Peyer's patch (tissue), 4 donors: ENCODE results near the gene OR2AT4. TPM values are rescaled to one million over a fixed set of nuclear protein-coding genes. Genes with fewer than 3 reads are reported as not detected.

Experiments used
- DNase-seq, 3 donors: peaks; one replicate each; pipeline ENCODE4 v3.0.0-alpha.2; 2017 to 2019
- H3K27ac ChIP-seq, 4 donors: fragments of 200-600 bp; sonication (generic); one replicate each; pipeline ENCODE4 v1.5.1; 2016 to 2019
- H3K27me3 ChIP-seq, 2 donors: fragments of 200-600 bp; sonication (generic); one replicate each; pipeline ENCODE4 v1.5.1; 2019
- H3K36me3 ChIP-seq, 3 donors: fragments of 200-600 bp; sonication (generic); one replicate each; pipeline ENCODE4 v1.5.1; 2016 to 2019
- H3K4me1 ChIP-seq, 4 donors: fragments of 200-600 bp; sonication (generic); one replicate each; pipeline ENCODE4 v1.5.1; 2016 to 2019
- H3K4me3 ChIP-seq, 4 donors: fragments of 200-600 bp; sonication (generic); 1 replicate in 3 of 4; 2 replicates in 1 of 4; pipeline ENCODE4 v1.5.1; 2016 to 2019; ENCODE audit warnings: mild to moderate bottlenecking in 1 of 4
- H3K9me3 ChIP-seq, 4 donors: fragments of 200-600 bp; sonication (generic); one replicate each; pipeline ENCODE4 v1.5.1; 2016 to 2019; ENCODE audit warnings: mild to moderate bottlenecking in 1 of 4
- CTCF ChIP-seq, 6 experiments: fragments of 450-650 bp in 4 of 6; fragments of 200-600 bp in 2 of 6; sonication (generic) in 1 of 6; IDR thresholded peaks; one replicate each; pipeline ENCODE4 v1.5.1; 2017 to 2019; ENCODE audit warnings: antibody characterized with exemption in 6 of 6, mild to moderate bottlenecking in 3 of 6, moderate library complexity in 1 of 6
- POLR2A ChIP-seq, 2 donors: fragments of 450-650 bp; IDR thresholded peaks; one replicate each; pipeline ENCODE4 v1.5.1; 2017; ENCODE audit warnings: antibody characterized with exemption in 2 of 2, mild to moderate bottlenecking in 2 of 2, moderate library complexity in 2 of 2
- total RNA-seq, 4 donors: library from RNA; depleted of rRNA; stranded (reverse); fragments of >200 nt; gene quantifications; one replicate each; pipeline ENCODE4 v1.1.0, GENCODE V29; 2016

OR2AT4 gene
- total RNA-seq, 4 donors from 2014 or later, result not detected

DNA sequence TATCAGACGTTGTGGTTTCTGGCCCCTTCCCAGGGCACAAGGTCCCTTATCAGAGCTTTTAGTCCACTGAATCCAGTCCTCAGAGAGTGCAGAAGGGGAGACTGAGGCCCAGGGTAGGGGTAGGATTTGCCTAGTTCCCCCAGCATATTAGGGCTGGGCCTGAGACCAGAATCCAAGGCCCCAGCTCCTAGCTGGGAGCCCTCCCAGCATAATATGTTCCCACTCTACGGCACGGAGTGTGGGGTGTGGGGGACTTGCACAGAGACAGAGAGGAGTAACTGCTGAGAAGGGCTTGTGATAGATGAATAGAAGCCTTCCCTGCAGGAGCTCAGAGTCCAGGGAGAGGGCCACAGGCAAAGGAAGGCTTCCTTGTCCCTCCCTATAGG is 64.1 kb downstream of the OR2AT4 start:
- Histone ChIP-seq H3K27ac (no peak overlapping the region), H3K27me3 (no peaks in the 10 kb centered on the region), H3K9me3 (no peaks in the 10 kb centered on the region), H3K4me1 (no peaks in the 10 kb centered on the region), H3K4me3 (no peak overlapping the region), H3K36me3 (no peaks in the 10 kb centered on the region)
- no peak for DNase-seq
- TF ChIP-seq CTCF (IDR thresholded peaks at IDR 0.05) (no peak), POLR2A (IDR thresholded peaks at IDR 0.05) (no peak)

DNA sequence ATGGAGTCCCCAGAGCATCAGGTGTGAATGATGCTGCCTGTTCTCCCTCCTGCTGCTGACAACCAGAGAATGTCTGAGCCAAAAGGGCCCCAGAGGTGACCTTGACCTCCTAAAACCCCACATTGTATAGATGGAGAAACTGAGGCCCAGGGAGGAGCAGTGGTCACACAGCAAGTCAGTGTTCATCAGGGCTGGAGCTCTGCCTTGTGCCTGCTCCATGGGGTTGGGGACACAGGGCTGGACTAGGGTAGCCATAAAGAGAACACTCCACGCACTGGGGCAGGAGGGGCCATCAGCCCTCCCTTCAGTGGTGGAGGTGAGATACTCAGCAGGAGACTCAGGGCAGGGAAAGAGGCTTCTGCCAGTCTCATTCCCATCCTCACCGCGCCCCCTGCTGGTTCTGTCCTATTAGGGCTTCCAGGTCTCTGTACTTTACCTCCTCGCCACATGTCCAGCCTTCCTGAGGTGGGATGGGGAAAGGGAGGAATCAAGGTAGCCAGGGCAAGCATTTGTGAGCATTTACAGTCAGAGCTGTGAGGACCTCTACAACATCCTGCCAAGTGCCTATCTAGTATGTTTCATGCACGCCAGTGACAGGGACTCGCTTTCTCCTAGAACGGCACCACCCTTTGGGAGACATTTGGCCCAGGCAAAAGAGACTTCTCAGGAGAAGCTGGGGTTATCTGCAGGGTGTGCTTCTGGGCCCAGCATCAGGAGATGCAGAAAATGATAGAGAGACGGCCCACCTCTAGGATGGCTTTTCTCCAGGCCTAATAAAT is 64.7 kb downstream of the OR2AT4 start:
- Histone ChIP-seq H3K27me3 (no peaks in the 10 kb centered on the region), H3K36me3 (no peaks in the 10 kb centered on the region), H3K27ac (peak overlapping the region in 1 of 4 donors; percentile 3), H3K9me3 (no peaks in the 10 kb centered on the region), H3K4me3 (no peak overlapping the region), H3K4me1 (no peaks in the 10 kb centered on the region)
- peak; percentile 65 to 89 (median 83) for DNase-seq
- TF ChIP-seq POLR2A (IDR thresholded peaks at IDR 0.05) (no peak), CTCF (IDR thresholded peaks at IDR 0.05) (peak; percentile 13 to 67 (median 60))

Other genes starting within 250 kb of the OR2AT4 start
- 10 to 100 TPM; 12.8 to 45.9 (median 26.1) TPM for gene XRRA1, start 147.8 kb downstream of the OR2AT4 start, total RNA-seq
- gene SPCS2, start 147.6 kb downstream of the OR2AT4 start, total RNA-seq, result 10 to 100 TPM; 14.0 to 28.5 (median 18.3) TPM
- 10 to 100 TPM in 2 of 4 donors, 1 to 10 TPM in 2; 6.0 to 14.0 (median 10.1) TPM for gene NEU3, start 107.9 kb downstream of the OR2AT4 start, total RNA-seq
- 100 to 1,000 TPM in 3 of 4 donors, 10 to 100 TPM in 1; 44.6 to 297 (median 208) TPM for gene SLCO2B1, start 54.2 kb upstream of the OR2AT4 start, total RNA-seq
- gene TPBGL, start 143.9 kb upstream of the OR2AT4 start, total RNA-seq, result under 1 TPM in 1 of 4 donors, not detected in 3; 0.35 TPM